Mucosa of descending colon (tissue), 3 donors: ENCODE measurements around the gene ADNP2. TPM values are rescaled to one million over a fixed set of nuclear protein-coding genes. Genes with fewer than 3 reads are reported as not detected.

ENCODE experiments used
- ATAC-seq: fragments of 200-7000 bp; cut with Tn5 transposase; one replicate; pipeline ENCODE4 v1.9.1; 2020; ENCODE audit warnings: mild to moderate bottlenecking, moderate library complexity
- DNase-seq, 3 donors: peaks; one replicate each; pipeline ENCODE4 v3.0.0-alpha.2; 2020
- H3K36me3 ChIP-seq: fragments of 200-600 bp; one replicate; pipeline ENCODE4 v1.8.0; 2021; ENCODE audit warnings: low read depth, mild to moderate bottlenecking
- H3K4me1 ChIP-seq: fragments of 200-600 bp; one replicate; pipeline ENCODE4 v1.8.0; 2021; ENCODE audit warnings: low read depth, mild to moderate bottlenecking
- H3K4me3 ChIP-seq: fragments of 200-600 bp; one replicate; pipeline ENCODE4 v1.8.0; 2021; ENCODE audit warnings: mild to moderate bottlenecking
- H3K9me3 ChIP-seq: fragments of 200-600 bp; one replicate; pipeline ENCODE4 v1.8.0; 2021; ENCODE audit warnings: mild to moderate bottlenecking
- intact Hi-C, 2 donors: fragments of 100-400 bp; cut with DNase I in 1 of 2; cut with micrococcal nuclease in 1 of 2; formaldehyde crosslinking; loops; one replicate each; pipeline versions ENCODE4 v1.11.0 to v1.11.1; 2022; cut with DNase I, micrococcal nuclease
- total RNA-seq, 3 donors: library from RNA; stranded (reverse); fragmentation: NEBNext Ultra II Directional in 2 of 3; extraction: Animal tissue kit (Norgen Biotek cat#: 25700) in 2 of 3; gene quantifications; one replicate each; pipeline versions ENCODE4 v1.2.1 to v1.2.4, GENCODE V29; 2021 to 2023
- TF ChIP-seq, protein P1 (sequence below): fragments of 200-600 bp; IDR thresholded peaks from one replicate; pipeline ENCODE4 v1.8.0; 2022; ENCODE audit warnings: antibody characterized with exemption, mild to moderate bottlenecking
- donor health status: DM: no; HTN: no; CAD: no; lungs with moderate emphysema.
- donor health status: DM: no; HTN: no; CAD: no.
- donor health status: DM: no; HTN: yes; CAD: no.

ADNP2 gene
- total RNA-seq, 3 donors from 2014 or later = 16.7 to 18.3 (median 17.7) TPM

- no peaks in the 10 kb centered on the region for H3K4me1 ChIP-seq
- no peak overlapping the region for H3K4me3 ChIP-seq
- intact Hi-C loops = no loop called here
- DNase-seq = no peak
- TF ChIP-seq, protein P1, sequence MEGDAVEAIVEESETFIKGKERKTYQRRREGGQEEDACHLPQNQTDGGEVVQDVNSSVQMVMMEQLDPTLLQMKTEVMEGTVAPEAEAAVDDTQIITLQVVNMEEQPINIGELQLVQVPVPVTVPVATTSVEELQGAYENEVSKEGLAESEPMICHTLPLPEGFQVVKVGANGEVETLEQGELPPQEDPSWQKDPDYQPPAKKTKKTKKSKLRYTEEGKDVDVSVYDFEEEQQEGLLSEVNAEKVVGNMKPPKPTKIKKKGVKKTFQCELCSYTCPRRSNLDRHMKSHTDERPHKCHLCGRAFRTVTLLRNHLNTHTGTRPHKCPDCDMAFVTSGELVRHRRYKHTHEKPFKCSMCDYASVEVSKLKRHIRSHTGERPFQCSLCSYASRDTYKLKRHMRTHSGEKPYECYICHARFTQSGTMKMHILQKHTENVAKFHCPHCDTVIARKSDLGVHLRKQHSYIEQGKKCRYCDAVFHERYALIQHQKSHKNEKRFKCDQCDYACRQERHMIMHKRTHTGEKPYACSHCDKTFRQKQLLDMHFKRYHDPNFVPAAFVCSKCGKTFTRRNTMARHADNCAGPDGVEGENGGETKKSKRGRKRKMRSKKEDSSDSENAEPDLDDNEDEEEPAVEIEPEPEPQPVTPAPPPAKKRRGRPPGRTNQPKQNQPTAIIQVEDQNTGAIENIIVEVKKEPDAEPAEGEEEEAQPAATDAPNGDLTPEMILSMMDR = no peak
- no peak for ATAC-seq
- H3K9me3 ChIP-seq = no peaks in the 10 kb centered on the region
- no peaks in the 10 kb centered on the region for H3K36me3 ChIP-seq
Measured at GRCh38 chr18:80077873-80078272, 31.2 kb upstream of the ADNP2 start.

- intact Hi-C loops = no loop called here
Measured at GRCh38 chr18:80086281-80086680, 22.8 kb upstream of the ADNP2 start.

GRCh38 chr18:80088036-80088435 lies 21.0 kb upstream of the ADNP2 start:
- intact Hi-C loops = no loop called here
- Histone ChIP-seq H3K9me3 (peaks cover 25% of the 10 kb centered on the region), H3K36me3 (no peaks in the 10 kb centered on the region), H3K4me3 (no peak overlapping the region), H3K4me1 (no peaks in the 10 kb centered on the region)
- DNase-seq (no peak), ATAC-seq (no peak)
- TF ChIP-seq, protein P1 = no peak

More at GRCh38 chr18:80086281-80086680, 22.8 kb upstream of the ADNP2 start:
- Histone ChIP-seq H3K36me3 (no peaks in the 10 kb centered on the region), H3K4me3 (no peak overlapping the region), H3K4me1 (no peaks in the 10 kb centered on the region), H3K9me3 (peaks cover 25% of the 10 kb centered on the region)
- DNase-seq (no peak), ATAC-seq (no peak)
- TF ChIP-seq, protein P1 = no peak

- Histone ChIP-seq H3K36me3 (no peaks in the 10 kb centered on the region), H3K4me1 (no peaks in the 10 kb centered on the region), H3K4me3 (no peak overlapping the region), H3K9me3 (peaks cover 25% of the 10 kb centered on the region)
- ATAC-seq (no peak), DNase-seq (no peak)
- intact Hi-C loops = no loop called here
- TF ChIP-seq, protein P1 = no peak
Measured at GRCh38 chr18:80088823-80089222, 20.2 kb upstream of the ADNP2 start.

DNA sequence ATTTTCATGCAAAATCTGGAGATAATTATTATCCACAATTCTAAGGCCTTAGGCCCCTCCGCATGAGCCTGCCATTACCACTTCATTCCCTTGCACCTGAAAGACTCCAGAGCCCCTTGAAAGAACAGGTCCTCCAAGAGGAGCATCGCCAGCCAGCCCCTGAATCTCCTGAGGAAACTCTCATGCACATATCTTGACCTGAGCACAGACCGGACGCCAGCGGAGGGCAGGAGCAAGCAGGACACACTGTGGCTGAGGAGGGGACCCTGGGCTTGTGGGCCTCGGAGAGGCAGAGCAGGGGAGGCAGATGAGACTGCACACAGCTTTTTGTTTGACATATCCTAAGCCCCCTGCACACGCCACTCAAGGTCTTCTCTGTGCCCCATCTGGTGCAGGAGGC lies 13.6 kb upstream of the ADNP2 start:
- TF ChIP-seq, protein P1 = no peak
- Histone ChIP-seq H3K4me3 (no peak overlapping the region), H3K36me3 (no peaks in the 10 kb centered on the region), H3K9me3 (no peaks in the 10 kb centered on the region), H3K4me1 (no peaks in the 10 kb centered on the region)
- intact Hi-C loops = no loop called here
- DNase-seq (no peak), ATAC-seq (no peak)

- ATAC-seq = no peak
- Histone ChIP-seq H3K36me3 (no peaks in the 10 kb centered on the region), H3K4me1 (no peaks in the 10 kb centered on the region), H3K4me3 (no peak overlapping the region), H3K9me3 (no peaks in the 10 kb centered on the region)
- TF ChIP-seq, protein P1 = no peak
- no peak for DNase-seq
- intact Hi-C loops = no loop called here
Measured at GRCh38 chr18:80096032-80096565, 13.0 kb upstream of the ADNP2 start.
